Fibroblast of skin of right biceps (primary cell): ENCODE measurements around the gene BLMH.

Experiments used
- DNase-seq: peaks from one replicate; pipeline ENCODE4 v3.0.0-alpha.2; 2013

Gene BLMH

DNA sequence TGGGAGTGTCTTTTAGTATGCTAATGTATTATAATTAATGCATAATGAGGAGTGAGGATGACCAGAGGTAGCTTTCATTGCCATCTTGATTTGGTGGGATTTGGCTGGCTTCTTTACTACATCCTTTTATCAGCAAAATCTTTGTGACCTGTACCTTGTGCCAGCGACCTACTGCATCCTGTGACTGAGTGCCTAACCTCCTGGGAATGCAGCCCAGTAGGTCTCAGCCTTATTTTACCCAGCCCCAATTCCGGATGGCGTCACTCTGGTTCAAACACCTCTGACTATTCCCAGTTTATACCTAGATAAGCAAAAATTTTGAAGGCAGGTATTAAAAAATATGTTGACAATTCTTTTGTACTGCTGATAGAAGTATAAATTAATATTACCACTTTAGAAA is 10.5 kb upstream of the BLMH start:
- DNase-seq: no peak

DNA sequence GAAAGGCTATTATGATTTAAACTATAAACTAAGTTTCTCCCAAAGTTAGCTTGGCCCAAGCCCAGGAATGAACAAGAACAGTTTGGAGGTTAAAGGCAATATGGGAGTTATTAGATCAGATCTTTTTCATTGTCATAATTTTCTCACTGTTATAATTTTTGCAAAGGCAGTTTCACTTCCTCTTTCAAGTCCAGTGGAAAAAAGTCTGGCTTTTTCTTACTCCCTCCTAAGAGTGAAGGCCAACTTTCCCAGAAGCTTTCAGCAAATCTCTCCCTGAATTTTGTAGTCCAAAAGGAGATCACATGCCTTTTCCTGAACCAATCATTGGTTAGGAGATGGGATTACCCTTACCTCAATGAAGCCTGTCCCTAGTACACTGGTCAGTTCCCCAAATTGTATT is 9.1 kb upstream of the BLMH start:
- no peak for DNase-seq

DNA sequence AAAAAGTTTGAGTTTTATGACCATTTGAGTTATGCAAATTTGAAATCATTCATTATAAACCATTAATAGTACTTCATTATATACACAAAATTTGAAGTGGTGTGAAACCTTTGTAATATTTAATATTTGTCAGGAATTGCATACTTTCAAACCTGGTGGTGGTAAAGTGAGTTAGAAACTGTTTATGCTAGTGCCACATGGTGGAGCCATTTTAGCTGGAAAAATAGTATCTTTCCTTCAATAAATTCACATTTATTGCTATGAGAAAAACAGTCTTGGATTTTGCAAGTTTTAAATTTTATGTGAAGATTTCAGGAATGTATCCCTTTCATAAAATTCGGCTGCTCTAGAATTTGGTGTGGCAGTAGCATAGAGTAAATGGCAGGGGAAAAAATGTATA is 7.3 kb upstream of the BLMH start:
- peak; percentile 5 for DNase-seq

DNA sequence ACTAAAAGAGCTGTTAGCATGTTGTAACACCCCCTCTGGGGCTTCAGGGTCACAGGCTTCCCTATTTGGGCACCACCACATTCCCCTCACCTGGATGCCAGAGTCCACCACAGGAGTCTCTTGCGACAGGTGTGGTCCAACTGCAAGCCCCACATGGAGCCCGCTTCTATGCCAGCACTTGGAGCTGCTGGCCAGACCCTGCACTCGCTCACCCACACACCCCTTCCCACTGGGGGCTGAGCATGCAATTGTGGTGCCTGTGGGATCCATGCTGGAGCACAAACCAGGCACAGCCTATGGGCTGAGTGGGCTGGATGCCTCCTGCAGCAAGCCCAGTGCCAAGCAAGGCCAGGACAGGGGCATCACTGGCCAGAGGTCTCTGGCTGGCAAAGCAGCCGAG is 6.0 kb upstream of the BLMH start:
- DNase-seq: no peak

DNA sequence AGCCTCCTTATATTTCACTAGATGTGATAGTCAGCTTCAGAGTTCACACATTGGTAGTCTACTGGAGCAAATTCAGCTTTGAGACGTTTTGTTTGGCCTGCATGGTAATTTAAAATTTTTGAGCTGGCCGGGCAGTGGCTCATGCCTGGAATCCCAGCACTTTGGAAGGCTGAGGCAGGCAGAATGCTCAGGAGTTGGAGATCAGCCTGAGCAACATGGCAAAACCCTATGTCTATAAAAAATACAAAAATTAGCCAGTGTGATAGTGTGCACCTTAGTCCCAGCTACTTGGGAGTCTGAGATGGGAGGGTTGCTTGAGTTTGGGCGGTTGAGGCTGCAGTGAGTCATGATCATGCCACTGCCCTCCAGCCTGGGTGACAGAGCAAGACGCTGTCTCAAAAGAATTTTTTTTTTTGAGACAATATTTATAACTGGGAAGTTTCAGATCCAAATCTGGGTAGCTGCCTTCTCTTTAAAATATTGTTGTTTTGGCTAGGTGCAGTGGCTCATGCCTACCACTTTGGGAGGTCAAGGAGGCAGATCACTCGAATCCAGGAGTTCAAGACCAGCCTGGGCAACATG is 4.8 kb upstream of the BLMH start:
- DNase-seq: no peak

DNA sequence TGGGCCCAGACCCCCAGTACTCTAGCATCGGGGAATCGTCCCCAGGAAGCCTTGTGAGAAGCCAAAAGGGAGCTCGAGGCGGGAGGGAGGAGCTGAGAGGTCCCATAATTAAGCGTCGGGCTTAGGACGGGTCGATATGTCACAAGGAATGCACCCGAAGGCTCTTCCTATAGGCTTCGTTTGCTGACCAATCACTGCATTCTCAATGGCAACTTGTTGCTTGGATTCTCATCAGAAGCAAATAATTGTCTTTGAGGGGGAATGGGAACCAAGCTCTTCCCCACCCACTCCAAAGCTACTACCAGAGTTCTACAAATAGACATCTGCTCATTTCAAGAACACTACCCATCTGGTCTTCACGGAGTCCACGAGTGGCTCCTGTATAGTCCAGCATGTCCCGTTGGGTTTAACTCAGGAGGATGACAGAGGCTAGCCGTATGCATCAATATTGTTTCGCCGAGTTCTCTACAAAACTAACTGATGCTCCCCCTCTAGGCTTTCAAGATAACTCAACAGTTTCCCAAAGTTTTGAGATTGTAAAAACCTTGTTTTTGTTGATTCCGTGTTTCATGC is 628 bp upstream of the BLMH start:
- DNase-seq: peak; percentile 61

DNA sequence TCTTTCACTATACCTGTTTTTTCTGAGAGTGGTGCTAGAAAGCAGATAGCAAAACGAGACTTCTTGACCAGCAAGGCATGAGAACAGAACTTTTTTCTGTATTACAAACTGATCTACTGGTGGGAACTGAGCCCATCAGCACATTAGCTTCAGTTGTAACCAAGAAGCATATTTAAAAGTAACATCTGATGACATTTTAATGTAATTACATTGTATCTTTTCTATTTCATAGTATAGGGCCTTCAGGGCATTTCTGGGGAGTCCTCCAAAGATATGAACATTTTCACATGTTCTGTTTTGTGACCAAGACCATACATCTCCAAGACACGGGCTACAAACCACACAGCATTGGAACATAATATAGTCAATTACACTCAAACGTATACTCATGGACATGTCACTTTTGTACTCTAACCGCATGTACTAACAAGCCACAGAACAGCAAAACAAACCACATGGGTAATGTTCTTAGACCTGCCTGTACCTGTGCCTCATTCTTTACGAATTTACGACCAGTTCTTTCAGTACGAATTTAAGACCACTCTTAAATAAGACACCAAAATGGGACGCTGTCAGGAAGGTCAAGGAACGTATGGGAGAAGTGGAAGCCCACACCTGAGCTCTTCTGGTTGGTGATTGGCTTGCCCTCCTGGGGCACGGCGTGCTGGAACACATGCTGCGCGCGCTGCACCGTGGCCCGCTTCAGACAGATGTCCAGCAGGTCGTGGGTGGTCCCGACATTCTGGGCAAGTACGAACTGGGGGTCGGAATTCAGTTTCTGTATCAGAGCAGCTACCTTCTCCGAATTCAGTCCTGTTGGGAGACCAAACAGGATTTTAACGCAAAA is 825 bp downstream of the BLMH start:
- DNase-seq: peak; percentile 33

DNA sequence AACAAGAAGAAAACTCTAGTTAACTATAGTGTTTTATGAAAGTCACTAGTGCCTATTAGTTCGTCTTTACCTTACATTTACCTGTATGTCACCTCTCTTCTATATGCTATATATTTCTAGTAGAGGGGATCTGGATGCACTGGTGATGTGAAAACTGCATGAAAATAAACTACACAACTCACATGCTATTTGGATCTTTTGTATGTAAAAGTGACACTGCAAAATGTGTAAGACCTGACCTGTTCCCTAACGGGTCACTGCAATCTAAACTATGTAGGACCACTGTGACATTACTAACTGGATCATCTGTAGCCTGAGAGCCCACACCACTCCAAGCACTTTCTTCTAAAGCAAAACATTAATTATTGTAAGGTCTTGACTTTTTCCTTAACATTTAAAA is 1.7 kb downstream of the BLMH start:
- no peak for DNase-seq

DNA sequence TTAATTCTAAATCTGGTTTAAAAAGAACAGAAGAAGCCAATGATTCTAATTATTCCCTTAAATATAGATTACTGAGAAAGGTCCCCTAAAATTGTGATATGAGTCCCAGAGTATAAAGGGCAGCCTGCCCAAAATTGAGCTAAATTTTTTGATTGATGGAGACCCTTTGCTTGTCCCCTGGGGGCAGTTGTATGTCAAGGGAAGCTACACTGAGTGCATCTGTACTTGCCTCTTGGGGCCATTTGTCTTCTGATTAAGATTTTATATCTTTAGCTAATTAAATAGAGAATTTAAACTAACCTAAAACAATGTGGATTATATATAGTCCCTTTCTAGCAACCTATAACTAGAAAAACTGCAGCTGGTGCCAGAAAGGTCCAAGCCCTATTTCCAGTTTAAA is 12.6 kb downstream of the BLMH start:
- DNase-seq: no peak

DNA sequence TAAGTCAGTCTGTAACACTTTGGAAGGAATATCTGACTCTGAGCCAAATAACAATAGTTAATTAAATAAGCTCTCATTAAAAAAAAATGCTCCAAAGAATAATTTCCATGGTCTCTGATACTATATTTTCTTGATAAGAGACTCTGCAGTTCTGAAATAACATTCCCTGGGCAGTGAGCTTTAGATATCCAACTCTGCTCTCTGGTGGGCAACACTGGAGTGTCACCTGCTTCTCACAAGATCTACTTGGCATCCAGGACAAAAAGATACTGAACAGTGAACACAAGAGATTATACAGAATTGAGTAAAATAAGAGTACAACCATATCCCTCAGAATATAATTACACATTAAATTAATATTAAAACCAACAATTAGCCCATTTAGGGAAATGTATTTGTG is 13.7 kb downstream of the BLMH start:
- peak; percentile 17 for DNase-seq

DNA sequence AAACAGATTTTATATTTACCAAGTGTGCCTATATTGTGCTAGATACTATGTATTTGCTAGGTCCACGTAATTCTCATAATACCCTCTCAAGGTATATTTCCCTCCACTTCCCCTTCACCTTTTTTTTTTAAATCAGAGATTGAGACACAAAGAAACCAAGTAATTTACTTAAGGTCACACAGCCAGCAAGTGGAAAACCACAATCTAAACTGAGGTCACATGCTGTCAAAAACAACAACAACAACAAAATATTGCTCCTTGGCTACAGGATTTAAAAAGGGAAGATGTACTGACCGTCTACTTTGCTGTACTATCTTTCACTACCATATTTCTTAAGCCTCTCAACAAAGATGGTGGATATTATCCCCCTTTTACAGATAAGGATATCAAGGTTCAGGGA is 15.8 kb downstream of the BLMH start:
- no peak for DNase-seq

DNA sequence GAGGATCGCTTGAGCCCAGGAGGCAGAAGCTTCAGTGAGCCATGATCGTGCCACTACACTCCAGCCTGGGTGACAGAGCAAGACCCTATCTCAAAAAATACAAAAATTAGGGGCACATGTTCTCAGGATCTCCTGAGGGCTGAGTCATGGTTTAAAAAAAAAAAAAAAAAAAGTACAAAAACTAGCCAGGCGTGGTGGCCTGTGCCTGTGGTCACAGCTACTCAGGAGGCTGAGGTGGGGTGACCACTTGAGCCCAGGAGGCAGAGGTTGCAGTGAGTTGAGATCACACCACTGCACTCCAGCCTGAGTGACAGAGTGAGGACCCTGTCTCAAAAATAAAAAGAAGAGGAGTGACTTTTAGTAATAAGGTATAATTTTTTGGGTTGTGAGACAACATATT is 16.9 kb downstream of the BLMH start:
- no peak for DNase-seq

DNA sequence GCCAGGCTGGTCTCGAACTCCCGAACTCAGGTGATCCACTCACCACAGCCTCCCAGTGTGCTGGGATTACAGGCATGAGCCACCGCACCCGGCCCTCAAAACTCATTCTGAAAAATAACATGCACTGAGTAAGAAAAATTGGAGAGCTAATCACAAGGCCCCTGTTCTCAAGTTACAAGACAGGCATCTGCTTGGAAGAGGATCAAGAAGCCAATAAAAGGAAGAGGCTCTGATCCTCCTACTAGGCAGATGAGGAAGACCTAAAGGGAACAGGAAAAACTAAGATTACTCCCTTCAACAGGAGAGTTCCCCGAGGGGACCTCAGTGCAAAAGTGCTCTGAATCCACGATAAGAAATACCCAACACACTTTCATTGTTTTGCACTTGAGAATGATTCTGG is 18.4 kb downstream of the BLMH start:
- DNase-seq: no peak

DNA sequence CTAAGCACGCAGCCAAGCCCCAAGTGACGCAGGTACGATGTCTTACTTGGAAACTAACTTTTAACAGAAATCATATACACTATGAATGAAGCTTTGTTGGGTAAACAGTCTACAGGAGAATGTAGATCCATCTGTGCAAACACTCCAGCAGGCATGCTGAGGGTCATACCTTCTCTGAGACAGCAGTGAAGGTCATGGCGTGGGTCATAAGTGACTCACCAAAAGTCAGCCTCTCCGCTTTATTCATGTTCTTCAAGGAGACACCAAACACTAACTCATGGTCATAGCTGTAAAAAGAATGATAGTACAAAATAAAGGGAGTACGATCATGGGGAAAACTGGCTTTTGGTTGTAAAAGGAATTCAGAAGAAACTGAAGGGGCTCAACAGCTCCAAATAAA is 20.6 kb downstream of the BLMH start:
- no peak for DNase-seq

DNA sequence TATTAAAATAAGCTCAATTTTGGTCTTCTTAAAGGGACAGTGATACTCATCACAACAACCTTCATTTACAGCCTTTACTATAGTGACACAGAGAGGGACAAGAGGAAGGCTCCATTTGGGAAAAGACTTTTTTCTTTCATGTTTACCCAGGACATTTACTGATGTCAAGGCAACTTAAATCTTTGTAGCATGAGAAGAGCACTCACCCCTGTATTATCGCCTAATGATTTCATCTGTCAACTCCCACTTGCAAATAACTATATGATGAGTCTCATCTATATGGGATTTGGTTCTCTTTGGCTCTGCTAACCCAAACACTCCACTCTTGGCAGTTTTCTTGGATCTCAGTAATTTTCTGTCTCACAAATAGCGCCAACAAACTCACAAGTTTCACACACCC is 24.1 kb downstream of the BLMH start:
- DNase-seq: peak; percentile 26

DNA sequence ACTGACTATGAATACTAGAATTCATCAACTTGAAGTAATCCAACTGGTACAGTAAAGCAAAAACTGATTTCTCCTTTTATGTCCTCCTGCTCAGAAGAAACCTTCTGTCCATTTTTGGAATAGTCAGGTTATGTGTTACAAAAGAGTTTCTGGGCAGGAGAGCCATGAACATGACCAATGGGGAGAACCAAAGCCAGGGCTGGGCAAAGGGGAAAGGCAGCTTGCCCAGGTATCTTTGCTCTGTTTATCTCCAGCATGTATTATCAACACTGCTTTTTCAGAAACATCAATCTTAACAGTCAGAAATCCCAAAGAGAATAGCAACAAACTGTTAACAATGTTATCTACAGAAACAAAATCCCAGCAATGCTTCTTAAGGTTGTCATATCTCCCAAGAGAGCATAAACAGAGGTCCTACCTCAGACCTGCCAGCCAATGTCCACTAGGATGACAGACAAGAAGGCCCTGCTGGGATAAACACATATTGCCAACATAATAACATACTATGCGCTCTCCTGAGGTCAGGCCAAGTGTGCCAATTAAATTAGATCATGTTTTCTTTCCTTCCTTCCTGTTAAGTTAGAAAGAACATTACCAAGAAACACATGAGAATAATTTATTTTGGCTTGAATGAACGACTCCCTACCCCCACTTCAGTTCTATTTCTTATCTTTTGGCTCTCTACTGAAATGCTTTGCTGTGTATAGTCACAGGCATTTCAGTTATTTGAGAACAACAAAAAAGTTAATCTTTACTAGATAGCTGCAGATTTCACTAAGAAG is 28.0 kb downstream of the BLMH start:
- peak; percentile 21 for DNase-seq

DNA sequence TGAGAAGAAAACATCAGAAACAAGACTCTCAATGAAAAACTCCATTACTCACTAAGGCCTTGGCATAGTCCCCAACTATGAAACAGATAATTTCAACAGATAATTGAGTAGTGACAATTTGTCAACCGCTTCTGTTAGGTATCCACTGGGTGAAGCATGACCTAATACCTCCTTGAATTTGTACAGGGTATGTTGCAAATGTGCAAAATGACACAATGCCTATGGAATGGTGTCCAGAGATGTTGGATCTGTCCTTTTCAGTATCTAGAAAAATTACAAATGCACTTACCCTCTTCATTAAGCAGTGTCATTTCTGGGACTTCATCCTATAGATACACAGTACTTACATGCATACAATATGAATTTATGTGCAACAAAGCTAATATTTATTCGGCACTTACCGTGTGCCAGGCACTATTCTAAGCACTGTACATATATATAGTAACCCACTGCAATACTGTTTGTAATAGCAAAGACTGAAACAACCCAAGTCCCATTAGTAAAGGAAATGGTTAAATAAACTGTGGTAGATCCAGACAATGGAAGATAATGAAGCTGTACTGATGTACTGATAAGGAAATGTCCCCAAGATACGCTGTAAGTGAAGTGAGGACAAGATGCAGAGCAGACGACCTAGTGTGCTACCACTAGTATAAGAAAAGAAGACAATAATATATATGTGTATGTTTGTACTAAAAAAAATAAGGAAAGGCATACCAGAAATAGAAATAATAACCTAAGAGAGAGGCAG is 34.8 kb downstream of the BLMH start:
- DNase-seq: peak; percentile 65

DNA sequence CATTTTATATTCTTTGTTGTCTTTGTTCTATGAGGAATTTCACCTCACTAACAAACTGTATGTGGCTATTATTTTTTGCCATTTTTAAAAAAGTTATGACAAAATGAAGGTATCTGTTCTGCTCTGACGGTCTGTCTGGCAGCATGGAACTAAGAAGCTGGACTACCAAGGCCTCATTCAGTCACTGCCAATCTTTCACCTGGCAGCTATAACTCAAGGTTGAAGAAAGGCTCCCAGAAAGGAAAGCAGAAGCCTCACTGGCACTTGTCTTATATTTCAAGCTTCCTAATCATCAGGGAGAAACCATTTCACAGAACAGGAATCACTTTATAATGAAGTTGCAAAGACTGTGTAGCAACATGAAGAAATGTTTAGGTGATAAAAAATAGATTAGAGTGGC is 37.6 kb downstream of the BLMH start:
- no peak for DNase-seq

DNA sequence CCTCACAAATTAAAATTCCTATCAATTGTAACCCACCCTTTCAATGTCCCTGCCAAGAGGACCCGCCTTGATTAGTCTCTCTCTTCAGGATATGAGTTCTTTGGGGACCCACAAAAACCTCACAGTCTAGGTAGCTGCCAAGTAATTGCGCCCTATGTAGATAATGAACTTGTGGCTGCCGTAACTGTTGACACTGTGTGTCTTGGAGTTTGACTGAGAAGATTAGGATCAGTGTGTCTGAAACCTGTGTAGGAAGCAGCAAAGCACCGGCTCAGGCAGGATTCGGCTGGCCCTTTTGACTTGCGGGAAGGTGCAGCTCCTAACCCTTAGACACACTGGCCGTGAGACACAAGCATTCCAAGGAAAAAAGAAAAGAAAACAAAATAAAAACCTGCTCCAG is 38.4 kb downstream of the BLMH start:
- DNase-seq: no peak

DNA sequence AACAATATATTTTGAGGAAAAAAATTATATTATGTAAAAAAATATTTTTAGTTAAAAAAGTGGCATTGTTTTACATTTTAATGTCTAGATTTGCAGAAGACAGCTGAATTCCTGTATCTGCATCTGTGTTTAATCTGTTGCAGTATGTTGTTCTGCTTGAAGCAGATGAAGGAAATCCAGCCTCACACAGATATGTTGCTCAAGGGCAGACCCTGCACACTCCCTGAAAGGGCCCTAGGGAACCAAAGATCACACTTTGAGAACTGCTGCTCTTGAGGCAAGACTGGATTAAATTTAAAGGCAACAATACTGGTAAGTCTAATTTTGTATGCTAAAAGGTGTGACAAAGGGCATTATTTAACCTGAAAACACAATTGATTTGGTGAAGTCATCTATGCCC is 39.8 kb downstream of the BLMH start:
- DNase-seq: no peak

DNA sequence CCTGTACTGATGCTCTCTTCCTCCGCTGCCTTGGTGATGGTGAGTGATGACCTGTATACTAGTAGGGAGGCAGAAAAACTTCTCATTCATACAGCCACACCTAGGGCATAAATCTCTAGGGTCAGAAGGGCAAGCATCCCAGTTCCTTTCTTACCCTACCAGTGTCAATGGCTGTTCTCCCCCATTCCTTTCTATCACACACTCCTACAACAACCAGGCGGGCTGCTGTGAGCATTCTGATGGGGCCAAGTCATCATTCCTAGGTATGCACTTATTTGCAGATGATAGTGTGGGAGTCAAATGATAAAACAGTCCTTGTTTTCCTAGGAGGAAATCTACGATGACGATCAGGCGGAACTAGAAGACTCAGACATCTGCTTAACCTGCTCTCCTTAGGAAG is 42.3 kb downstream of the BLMH start:
- no peak for DNase-seq

DNA sequence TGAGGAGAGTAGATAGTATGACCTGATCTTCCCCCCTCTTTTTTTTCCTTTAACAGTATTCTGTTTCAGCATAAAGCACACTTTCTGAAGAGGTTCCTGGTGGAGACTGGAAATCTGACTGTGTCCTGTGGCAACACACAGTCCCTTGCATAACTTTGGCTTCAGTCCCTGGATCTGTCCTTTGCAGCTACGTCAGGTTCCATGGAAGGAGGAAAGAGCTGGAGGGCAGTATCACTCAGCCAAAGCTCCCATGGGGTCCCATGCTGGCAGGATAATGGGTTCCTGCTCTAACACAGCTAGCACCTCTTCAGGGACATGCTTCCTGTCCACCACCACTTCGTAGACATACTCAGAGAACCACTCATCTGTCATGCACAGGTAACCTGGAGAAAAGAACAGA is 43.0 kb downstream of the BLMH start:
- DNase-seq: no peak

DNA sequence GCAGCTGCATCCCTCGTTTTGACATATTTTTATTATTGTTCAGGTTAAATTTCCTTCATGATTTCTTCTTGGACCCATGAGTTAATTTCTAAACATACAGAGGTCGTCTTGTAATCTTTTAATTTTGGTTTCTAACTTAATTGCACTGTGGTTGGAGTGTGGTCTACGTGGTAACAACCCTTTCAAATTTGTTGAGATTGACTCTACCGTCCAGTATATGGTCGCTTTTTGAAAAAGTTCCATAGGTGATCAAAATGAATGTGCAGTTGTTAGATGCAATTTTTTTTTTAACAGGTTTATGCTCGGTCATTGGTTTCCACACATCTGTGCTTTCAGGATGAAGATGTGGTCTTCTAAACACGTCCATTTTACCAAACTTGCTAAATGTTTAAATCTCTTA is 45.3 kb downstream of the BLMH start:
- DNase-seq: no peak
